ENCODE measurements around the gene CPE.

Gene CPE

DNA sequence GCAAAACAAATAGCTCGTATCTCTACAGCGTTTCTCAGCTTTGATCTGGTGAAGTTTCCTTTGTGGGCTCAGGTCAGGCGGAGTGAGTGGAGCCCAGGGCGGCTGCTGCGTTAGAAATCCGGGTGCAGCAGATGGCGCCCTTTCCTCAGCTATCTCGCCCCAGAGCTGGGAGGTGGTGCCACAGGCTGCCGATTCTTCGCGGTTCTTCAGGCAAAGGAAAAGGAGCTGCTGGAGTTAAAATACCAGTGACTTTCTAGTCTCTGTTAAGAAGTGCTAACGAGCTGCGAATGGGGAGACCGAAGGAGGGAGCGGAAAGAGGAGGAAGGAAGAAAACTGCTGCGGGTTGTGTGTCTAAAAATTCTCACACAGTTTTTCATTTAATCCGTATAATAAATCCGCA, 114.6 kb downstream of the CPE start:
- no peak overlapping the region for H3K27ac ChIP-seq
- H3K9me3 ChIP-seq: no peaks in the 10 kb centered on the region
- no peak for TF ChIP-seq Cebpa-rat (IDR thresholded peaks at IDR 0.05)
- no peak overlapping the region for H3K9ac ChIP-seq
- H4K20me1 ChIP-seq: no peaks in the 10 kb centered on the region
- H3K4me3 ChIP-seq: no peak overlapping the region
- H3K27me3 ChIP-seq: no peaks in the 10 kb centered on the region
- H3K4me1 ChIP-seq: no peaks in the 10 kb centered on the region
- H3K4me2 ChIP-seq: peak overlapping the region; percentile 47; the same call in 1 of the 2 replicates
- H3K36me3 ChIP-seq: no peaks in the 10 kb centered on the region

DNA sequence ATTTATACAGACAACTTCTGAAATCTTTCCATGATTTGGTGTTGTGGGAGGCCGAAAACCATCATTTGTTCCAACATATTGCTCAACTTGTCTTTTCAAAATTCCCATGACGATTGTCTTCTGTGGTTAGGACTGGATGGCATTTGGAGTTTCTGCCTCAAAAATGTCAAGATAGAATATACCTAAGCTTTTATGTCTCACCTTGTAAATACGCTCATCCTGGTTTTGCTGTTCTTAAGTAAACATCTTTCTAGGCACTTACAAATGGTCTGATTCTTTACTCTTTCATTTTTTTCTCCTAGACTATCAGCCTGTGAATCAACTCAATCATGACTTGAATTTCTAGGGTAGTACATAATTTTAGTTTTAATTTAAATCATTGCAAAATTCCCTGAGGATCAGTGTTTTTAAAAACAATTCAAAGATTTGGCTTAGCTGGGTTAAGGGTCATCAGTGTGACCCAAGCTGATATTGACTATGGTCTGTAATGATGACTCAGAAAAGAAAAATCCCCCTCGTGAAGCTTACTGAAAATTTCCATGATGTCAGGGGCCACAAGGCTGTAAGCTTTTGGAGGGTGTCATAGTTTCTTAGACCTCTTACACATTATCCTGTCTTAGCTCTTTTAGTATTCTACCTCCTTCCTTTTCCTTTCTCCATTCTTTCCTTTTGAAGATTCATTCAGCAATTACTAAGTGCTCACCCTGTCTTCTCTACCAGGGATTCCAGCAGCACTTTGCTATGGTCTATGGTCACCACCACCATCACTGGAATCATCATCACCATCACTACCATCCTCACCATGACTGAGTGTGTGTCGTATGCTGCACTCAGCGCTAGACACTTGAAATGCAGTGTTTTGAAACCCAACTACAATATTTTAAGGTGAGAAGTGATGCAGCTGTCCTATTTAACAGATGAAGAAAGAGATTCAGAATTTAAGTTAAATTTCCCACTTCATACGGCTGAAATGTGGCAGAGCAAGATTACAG, 124.4 kb downstream of the CPE start:
- Histone ChIP-seq H3K9ac (no peak overlapping the region), H3K27me3 (no peaks in the 10 kb centered on the region), H3K9me3 (no peaks in the 10 kb centered on the region), H3K27ac (no peak overlapping the region), H3K36me3 (no peaks in the 10 kb centered on the region), H4K20me1 (no peaks in the 10 kb centered on the region), H3K4me1 (no peaks in the 10 kb centered on the region), H3K4me3 (no peak overlapping the region), H3K4me2 (no peak overlapping the region)
- TF ChIP-seq Cebpa-rat (IDR thresholded peaks at IDR 0.05): no peak

DNA sequence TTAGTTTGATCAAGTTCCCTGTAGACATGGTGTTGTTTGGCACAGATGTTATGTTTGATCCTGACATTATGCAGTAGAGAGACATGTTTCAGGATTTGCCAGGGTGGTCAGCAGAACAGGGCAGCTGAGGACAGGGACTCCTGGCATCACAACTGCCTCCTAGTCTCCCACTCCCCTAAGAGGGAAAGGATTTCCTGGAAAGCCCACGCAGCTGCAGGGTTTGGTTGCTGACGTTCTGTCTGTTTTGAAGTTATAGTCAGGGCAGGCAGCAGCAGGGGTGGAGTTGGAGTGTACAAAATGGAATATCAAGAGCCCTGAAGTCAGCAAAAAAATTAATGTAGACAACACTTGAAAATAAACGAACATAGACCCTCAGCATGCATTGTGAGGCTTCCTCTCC, 125.4 kb downstream of the CPE start:
- Histone ChIP-seq H3K27me3 (no peaks in the 10 kb centered on the region), H3K4me1 (no peaks in the 10 kb centered on the region), H3K27ac (no peak overlapping the region), H3K9ac (no peak overlapping the region), H3K4me2 (no peak overlapping the region), H4K20me1 (no peaks in the 10 kb centered on the region), H3K4me3 (no peak overlapping the region), H3K9me3 (no peaks in the 10 kb centered on the region), H3K36me3 (no peaks in the 10 kb centered on the region)
- no peak for TF ChIP-seq Cebpa-rat (IDR thresholded peaks at IDR 0.05)

DNA sequence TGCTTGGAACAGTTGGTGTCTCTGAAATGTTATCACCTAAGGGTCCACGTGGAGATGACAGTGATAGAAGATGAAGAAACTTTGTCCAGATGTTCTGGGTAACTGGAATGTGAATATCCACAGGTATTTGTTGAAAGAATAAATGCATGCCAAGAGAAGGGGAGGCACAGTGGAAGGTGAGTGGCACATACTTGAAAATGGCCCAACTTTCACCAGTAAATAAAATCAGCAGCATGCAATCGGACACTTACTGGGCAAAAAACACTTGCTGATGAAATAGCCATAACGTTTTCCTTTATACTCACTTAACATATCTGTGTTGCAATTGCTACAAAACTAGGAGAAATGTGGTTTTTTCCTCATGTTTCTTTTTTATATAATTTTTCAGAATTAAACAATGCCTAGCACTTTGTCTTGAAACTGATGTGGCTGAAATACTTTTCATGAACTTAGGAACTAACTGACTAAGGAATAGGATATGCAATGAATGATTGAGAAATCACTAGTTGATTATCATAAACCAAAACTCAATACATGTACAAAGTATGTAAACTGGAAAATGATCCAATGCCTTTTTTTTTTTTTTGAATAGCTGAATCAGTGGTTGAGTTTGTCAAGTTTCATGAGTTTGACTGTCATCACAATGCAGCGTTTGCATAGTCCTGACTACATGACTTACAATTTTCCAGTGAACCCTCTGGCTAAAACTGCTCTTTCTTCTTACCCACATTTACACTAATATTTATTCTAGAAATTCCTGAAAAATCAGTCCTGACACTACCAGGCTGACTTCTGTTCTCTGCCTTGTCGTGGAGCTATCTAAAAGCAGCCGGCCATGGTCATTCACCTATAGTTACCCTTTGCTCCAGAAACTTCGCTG, 127.4 kb downstream of the CPE start:
- H3K27ac ChIP-seq: no peak overlapping the region
- no peaks in the 10 kb centered on the region for H3K27me3 ChIP-seq
- H3K36me3 ChIP-seq: no peaks in the 10 kb centered on the region
- no peaks in the 10 kb centered on the region for H3K4me1 ChIP-seq
- no peak for TF ChIP-seq Cebpa-rat (IDR thresholded peaks at IDR 0.05)
- H3K4me3 ChIP-seq: no peak overlapping the region
- no peaks in the 10 kb centered on the region for H3K9me3 ChIP-seq
- H3K4me2 ChIP-seq: no peak overlapping the region
- H3K9ac ChIP-seq: no peak overlapping the region
- H4K20me1 ChIP-seq: no peaks in the 10 kb centered on the region

DNA sequence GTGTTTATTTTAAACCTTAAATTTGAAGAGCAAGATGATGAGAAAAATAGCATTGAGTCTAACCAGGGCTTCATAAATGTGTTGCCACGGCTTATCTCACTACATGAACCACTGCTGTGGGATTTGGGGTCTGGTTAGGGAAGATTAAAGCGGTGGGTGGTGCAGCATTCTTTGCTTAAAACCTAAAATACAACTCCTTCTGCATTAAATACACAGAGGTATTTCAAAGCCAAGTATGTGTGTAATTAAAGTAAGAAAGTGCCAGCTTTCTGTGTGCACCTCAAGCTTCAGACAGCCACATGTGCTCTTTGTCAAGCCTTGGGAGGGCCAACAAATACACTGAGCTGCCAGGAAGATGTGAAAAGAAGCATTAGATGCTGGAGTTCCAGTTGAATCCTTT, 128.0 kb downstream of the CPE start:
- Histone ChIP-seq H3K4me2 (no peak overlapping the region), H3K4me3 (no peak overlapping the region), H3K27ac (no peak overlapping the region), H4K20me1 (no peaks in the 10 kb centered on the region), H3K9me3 (no peaks in the 10 kb centered on the region), H3K36me3 (no peaks in the 10 kb centered on the region), H3K9ac (no peak overlapping the region), H3K27me3 (no peaks in the 10 kb centered on the region), H3K4me1 (no peaks in the 10 kb centered on the region)
- no peak for TF ChIP-seq Cebpa-rat (IDR thresholded peaks at IDR 0.05)

DNA sequence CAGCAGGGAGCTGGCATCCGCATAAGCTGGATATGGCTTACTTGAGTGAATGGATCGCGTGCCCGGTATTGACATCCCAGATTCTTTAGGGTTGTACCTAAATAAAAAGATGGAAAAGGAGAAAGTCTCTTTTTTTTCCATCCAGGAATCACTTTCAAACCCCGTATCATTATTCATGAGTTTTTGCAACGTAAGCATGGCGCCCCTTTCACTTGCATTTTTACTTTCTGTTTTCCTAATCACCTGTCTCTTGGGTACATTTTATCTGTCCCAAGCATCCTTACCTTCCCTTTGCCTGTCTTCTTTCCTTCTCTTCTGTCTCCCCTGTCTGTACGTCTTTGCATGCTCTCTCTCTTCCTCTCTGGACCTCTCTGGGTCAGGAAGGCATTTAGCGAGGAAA, 128.6 kb downstream of the CPE start:
- H4K20me1 ChIP-seq: no peaks in the 10 kb centered on the region
- no peaks in the 10 kb centered on the region for H3K4me1 ChIP-seq
- no peak overlapping the region for H3K27ac ChIP-seq
- no peak overlapping the region for H3K4me3 ChIP-seq
- no peak overlapping the region for H3K4me2 ChIP-seq
- no peaks in the 10 kb centered on the region for H3K36me3 ChIP-seq
- no peaks in the 10 kb centered on the region for H3K9me3 ChIP-seq
- no peak for TF ChIP-seq Cebpa-rat (IDR thresholded peaks at IDR 0.05)
- no peak overlapping the region for H3K9ac ChIP-seq
- H3K27me3 ChIP-seq: no peaks in the 10 kb centered on the region

DNA sequence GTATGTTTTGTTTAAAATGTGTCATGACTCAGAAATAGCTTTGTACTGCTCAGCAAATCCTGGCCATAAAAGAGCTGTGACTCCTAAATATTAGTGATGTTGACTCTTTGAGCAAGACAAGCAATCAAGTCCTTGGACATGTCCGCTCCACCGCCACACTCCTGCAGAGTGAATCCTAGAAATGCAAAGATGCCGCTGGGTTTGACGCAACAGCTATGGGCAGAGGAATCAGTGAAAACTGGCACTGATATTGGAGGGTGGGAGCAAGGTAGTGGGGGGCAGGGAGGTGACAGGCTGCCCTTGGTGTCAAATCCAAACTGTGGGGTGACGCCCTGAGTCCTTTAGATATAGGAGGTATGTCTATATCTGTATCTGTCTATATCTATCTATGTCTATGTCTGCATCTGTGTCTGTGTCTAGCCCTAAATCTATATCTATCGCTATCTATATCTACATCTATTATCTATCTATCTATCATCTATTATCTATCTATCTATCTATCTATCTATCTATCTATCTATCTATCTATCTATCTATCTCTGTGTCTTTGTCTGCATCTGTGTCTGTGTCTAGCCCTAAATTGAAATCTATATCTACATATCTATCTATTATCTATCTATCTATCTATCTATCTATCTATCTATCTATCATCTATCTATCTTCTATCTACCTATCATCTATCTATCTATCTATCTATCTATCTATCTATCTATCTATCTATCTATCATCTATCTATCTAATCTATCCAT, 129.7 kb downstream of the CPE start:
- Histone ChIP-seq H3K9ac (no peak overlapping the region), H4K20me1 (no peaks in the 10 kb centered on the region), H3K4me1 (no peaks in the 10 kb centered on the region), H3K4me2 (no peak overlapping the region), H3K4me3 (no peak overlapping the region), H3K27me3 (no peaks in the 10 kb centered on the region), H3K36me3 (no peaks in the 10 kb centered on the region), H3K27ac (no peak overlapping the region), H3K9me3 (no peaks in the 10 kb centered on the region)
- TF ChIP-seq Cebpa-rat (IDR thresholded peaks at IDR 0.05): no peak

DNA sequence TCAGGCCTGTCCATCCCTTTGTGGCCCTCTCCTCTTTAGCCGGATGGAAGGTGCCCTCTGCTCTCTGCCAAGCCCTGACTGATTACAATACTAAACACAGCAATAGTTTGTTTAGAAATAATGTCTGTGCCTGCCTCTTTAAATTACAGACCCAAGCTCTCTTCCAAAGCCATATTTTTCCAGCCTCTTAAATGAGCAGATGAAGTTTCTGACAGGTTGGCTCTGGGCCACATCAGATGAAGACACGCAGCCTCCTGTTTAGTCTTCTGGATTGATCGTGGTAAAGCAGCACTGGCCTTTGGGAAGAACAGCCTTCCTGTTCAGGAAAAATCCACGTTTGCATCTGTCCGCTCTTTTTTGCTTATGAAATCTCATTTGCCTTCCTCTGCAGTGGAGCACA, 133.6 kb downstream of the CPE start:
- no peak for TF ChIP-seq Cebpa-rat (IDR thresholded peaks at IDR 0.05)

DNA sequence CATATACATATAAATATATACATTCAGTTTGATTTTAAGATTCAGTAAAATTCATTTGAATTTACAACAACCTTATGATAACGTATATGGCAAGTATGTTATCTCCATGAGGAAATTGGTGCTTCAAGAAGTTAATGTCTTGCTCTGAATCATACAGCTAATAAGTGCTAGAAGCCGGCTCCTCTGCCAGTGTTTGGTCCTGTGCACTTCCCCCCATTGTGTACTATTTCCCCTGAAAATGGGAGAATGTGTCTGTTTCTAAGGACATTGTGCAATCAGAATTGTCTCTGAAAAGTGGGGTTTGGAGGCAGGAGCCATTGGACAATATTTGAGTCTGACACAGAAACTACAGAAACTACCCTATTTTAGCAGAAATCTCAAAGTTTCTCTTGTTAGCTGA, 135.9 kb downstream of the CPE start:
- Histone ChIP-seq H3K36me3 (no peaks in the 10 kb centered on the region), H3K4me2 (no peak overlapping the region), H3K4me1 (no peaks in the 10 kb centered on the region), H3K27ac (no peak overlapping the region), H3K4me3 (no peak overlapping the region), H3K9ac (no peak overlapping the region), H3K27me3 (no peaks in the 10 kb centered on the region), H4K20me1 (no peaks in the 10 kb centered on the region), H3K9me3 (no peaks in the 10 kb centered on the region)
- TF ChIP-seq Cebpa-rat (IDR thresholded peaks at IDR 0.05): 0 out of 2 replicates have a peak, but pooled peaks have one; percentile 9

More for the DNA sequence above, 133.6 kb downstream of the CPE start:
- Histone ChIP-seq H3K4me2 (no peak overlapping the region), H3K27ac (no peak overlapping the region), H3K27me3 (no peaks in the 10 kb centered on the region), H3K9me3 (no peaks in the 10 kb centered on the region), H3K36me3 (no peaks in the 10 kb centered on the region), H3K4me3 (no peak overlapping the region), H4K20me1 (no peaks in the 10 kb centered on the region), H3K9ac (no peak overlapping the region), H3K4me1 (no peaks in the 10 kb centered on the region)
